WTC11 (cell line): ENCODE results near the gene PEX16. TPM values are rescaled to one million over a fixed set of nuclear protein-coding genes. Genes with fewer than 3 reads are reported as not detected.

Source experiments
- ATAC-seq: fragments of 200-7000 bp; cut with Tn5 transposase; 2 replicates; pipeline ENCODE4 v1.10.0; 2021; ENCODE audit warnings: mild to moderate bottlenecking, moderate library complexity
- CTCF ChIA-PET: fragments of 300-600 bp; sonication (Branson Sonifier 250); formaldehyde crosslinking; loops from one replicate; lab custom pipeline; 2021; ENCODE audit warnings: antibody characterized with exemption; lab: Charles Lee
- POLR2A ChIA-PET: fragments of 350-600 bp; sonication (Branson Sonifier 250); formaldehyde crosslinking; loops from one replicate; lab custom pipeline; 2021; ENCODE audit warnings: antibody characterized with exemption; lab: Charles Lee
- DNase-seq: peaks from one replicate; pipeline ENCODE4 v3.0.0; 2021; ENCODE audit warnings: low spot score
- H3K27ac Mint-ChIP-seq: 2 replicates; pipeline ENCODE4 v1.8.0; 2021; ENCODE audit warnings: mixed read lengths
- H3K27me3 Mint-ChIP-seq: 2 replicates; pipeline ENCODE4 v1.8.0; 2021; ENCODE audit warnings: low read depth, mild to moderate bottlenecking, moderate library complexity, mixed read lengths
- H3K36me3 Mint-ChIP-seq: 2 replicates; pipeline ENCODE4 v1.8.0; 2021; ENCODE audit warnings: mixed read lengths
- H3K4me1 Mint-ChIP-seq: 2 replicates; pipeline ENCODE4 v1.8.0; 2022; ENCODE audit warnings: mixed read lengths
- H3K4me3 Mint-ChIP-seq: 2 replicates; pipeline ENCODE4 v1.8.0; 2021; ENCODE audit warnings: mild to moderate bottlenecking, moderate library complexity, mixed read lengths
- H3K9me3 Mint-ChIP-seq: 2 replicates; pipeline ENCODE4 v1.8.0; 2021; ENCODE audit warnings: mixed read lengths
- ELF4 ChIP-seq: sonication (generic); formaldehyde crosslinking; IDR thresholded peaks from 2 replicates; pipeline ENCODE4 v1.8.1; 2022; ENCODE audit warnings: low read depth, mild to moderate bottlenecking, moderate library complexity, missing genetic modification reagents
- JAZF1 ChIP-seq: fragments of 250-450 bp; sonication (Bioruptor Pico); IDR thresholded peaks from 2 replicates; pipeline ENCODE4 v1.9.0; 2021; ENCODE audit warnings: moderate library complexity, mild to moderate bottlenecking, inconsistent platforms
- JUN ChIP-seq: sonication (generic); formaldehyde crosslinking; IDR thresholded peaks from 2 replicates; pipeline ENCODE4 v1.8.0; 2023; ENCODE audit warnings: mild to moderate bottlenecking, missing genetic modification reagents
- MXD4 ChIP-seq: fragments of 250-450 bp; sonication (Bioruptor Pico); IDR thresholded peaks from 2 replicates; pipeline ENCODE4 v1.8.0; 2021; ENCODE audit warnings: mild to moderate bottlenecking, moderate library complexity, borderline replicate concordance
- NR1H2 ChIP-seq: sonication (generic); formaldehyde crosslinking; IDR thresholded peaks from 2 replicates; pipeline ENCODE4 v1.9.0; 2021; ENCODE audit warnings: mild to moderate bottlenecking, moderate library complexity, missing genetic modification reagents
- SP1 ChIP-seq: sonication (generic); formaldehyde crosslinking; conservative IDR thresholded peaks from 2 replicates; pipeline ENCODE4 v1.8.1; 2022; ENCODE audit warnings: missing genetic modification reagents
- TCF7 ChIP-seq: sonication (generic); formaldehyde crosslinking; IDR thresholded peaks from 2 replicates; pipeline ENCODE4 v1.8.0; 2022; ENCODE audit warnings: mild to moderate bottlenecking, low read depth, missing genetic modification reagents, moderate library complexity
- total RNA-seq: library from RNA; stranded (reverse); gene quantifications from 3 replicates; pipeline ENCODE4 v1.2.3, GENCODE V29; 2021
- TF ChIP-seq, protein P1 (sequence below): sonication (generic); formaldehyde crosslinking; IDR thresholded peaks from 2 replicates; pipeline ENCODE4 v1.8.0; 2022; ENCODE audit warnings: missing genetic modification reagents
- TF ChIP-seq, protein P2 (sequence below): sonication (generic); formaldehyde crosslinking; IDR thresholded peaks from 2 replicates; pipeline ENCODE4 v1.8.1; 2023; ENCODE audit warnings: mild to moderate bottlenecking, missing genetic modification reagents
- TF ChIP-seq, protein P3 (sequence below): sonication (generic); formaldehyde crosslinking; IDR thresholded peaks from 2 replicates; pipeline ENCODE4 v1.8.0; 2023; ENCODE audit warnings: mild to moderate bottlenecking, missing genetic modification reagents
- TF ChIP-seq, protein P4 (sequence below): fragments of 250-450 bp; sonication (Bioruptor Pico); IDR thresholded peaks from 2 replicates; pipeline ENCODE4 v1.9.0; 2021; ENCODE audit warnings: mild to moderate bottlenecking
- TF ChIP-seq, protein P5 (sequence below): sonication (generic); formaldehyde crosslinking; IDR thresholded peaks from 2 replicates; pipeline ENCODE4 v1.8.0; 2022; ENCODE audit warnings: mild to moderate bottlenecking, missing genetic modification reagents
- TF ChIP-seq, protein P6 (sequence below): sonication (generic); formaldehyde crosslinking; IDR thresholded peaks from 2 replicates; pipeline ENCODE4 v1.8.1; 2023; ENCODE audit warnings: mild to moderate bottlenecking, moderate library complexity, missing genetic modification reagents
- TF ChIP-seq, protein P7 (sequence below): fragments of 250-450 bp; sonication (Bioruptor Pico); IDR thresholded peaks from 2 replicates; pipeline ENCODE4 v1.9.0; 2021; ENCODE audit warnings: moderate library complexity, mild to moderate bottlenecking, inconsistent platforms, borderline replicate concordance
- TF ChIP-seq, protein P8 (sequence below): sonication (generic); formaldehyde crosslinking; IDR thresholded peaks from 2 replicates; pipeline ENCODE4 v1.8.1; 2022; ENCODE audit warnings: missing genetic modification reagents, borderline replicate concordance

The PEX16 gene
- total RNA-seq, 1 experiment from 2014 or later: 39.3 TPM

DNA sequence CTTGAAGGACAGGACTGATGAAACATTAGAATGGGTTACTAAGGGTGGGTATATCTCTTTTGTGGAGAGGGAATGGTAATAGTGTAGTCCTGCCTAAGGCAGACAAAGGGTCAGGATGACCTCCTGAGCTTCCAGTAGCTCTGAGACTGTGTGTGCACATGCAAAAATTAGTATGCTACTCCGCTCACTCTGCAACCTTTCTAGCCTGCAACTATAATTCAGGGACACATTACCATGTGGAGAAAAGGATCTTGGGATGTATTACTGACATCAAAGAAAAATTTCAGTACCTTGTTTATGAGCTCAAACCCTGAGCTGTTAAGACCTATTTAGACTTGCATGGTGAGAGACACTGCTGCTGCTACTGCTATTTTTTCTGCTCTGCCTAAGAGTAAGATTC lies 30.2 kb upstream of the PEX16 start:
- TF ChIP-seq, protein P1, sequence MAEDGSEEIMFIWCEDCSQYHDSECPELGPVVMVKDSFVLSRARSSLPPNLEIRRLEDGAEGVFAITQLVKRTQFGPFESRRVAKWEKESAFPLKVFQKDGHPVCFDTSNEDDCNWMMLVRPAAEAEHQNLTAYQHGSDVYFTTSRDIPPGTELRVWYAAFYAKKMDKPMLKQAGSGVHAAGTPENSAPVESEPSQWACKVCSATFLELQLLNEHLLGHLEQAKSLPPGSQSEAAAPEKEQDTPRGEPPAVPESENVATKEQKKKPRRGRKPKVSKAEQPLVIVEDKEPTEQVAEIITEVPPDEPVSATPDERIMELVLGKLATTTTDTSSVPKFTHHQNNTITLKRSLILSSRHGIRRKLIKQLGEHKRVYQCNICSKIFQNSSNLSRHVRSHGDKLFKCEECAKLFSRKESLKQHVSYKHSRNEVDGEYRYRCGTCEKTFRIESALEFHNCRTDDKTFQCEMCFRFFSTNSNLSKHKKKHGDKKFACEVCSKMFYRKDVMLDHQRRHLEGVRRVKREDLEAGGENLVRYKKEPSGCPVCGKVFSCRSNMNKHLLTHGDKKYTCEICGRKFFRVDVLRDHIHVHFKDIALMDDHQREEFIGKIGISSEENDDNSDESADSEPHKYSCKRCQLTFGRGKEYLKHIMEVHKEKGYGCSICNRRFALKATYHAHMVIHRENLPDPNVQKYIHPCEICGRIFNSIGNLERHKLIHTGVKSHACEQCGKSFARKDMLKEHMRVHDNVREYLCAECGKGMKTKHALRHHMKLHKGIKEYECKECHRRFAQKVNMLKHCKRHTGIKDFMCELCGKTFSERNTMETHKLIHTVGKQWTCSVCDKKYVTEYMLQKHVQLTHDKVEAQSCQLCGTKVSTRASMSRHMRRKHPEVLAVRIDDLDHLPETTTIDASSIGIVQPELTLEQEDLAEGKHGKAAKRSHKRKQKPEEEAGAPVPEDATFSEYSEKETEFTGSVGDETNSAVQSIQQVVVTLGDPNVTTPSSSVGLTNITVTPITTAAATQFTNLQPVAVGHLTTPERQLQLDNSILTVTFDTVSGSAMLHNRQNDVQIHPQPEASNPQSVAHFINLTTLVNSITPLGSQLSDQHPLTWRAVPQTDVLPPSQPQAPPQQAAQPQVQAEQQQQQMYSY: no peak
- no peak for TF ChIP-seq ELF4 (CRISPR knock-in tag)
- no peak for TF ChIP-seq JAZF1 (CRISPR knock-in tag)
- no peak for TF ChIP-seq NR1H2 (CRISPR knock-in tag)
- TF ChIP-seq, protein P2, sequence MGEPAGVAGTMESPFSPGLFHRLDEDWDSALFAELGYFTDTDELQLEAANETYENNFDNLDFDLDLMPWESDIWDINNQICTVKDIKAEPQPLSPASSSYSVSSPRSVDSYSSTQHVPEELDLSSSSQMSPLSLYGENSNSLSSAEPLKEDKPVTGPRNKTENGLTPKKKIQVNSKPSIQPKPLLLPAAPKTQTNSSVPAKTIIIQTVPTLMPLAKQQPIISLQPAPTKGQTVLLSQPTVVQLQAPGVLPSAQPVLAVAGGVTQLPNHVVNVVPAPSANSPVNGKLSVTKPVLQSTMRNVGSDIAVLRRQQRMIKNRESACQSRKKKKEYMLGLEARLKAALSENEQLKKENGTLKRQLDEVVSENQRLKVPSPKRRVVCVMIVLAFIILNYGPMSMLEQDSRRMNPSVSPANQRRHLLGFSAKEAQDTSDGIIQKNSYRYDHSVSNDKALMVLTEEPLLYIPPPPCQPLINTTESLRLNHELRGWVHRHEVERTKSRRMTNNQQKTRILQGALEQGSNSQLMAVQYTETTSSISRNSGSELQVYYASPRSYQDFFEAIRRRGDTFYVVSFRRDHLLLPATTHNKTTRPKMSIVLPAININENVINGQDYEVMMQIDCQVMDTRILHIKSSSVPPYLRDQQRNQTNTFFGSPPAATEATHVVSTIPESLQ (CRISPR knock-in tag): no peak
- TF ChIP-seq, protein P3, sequence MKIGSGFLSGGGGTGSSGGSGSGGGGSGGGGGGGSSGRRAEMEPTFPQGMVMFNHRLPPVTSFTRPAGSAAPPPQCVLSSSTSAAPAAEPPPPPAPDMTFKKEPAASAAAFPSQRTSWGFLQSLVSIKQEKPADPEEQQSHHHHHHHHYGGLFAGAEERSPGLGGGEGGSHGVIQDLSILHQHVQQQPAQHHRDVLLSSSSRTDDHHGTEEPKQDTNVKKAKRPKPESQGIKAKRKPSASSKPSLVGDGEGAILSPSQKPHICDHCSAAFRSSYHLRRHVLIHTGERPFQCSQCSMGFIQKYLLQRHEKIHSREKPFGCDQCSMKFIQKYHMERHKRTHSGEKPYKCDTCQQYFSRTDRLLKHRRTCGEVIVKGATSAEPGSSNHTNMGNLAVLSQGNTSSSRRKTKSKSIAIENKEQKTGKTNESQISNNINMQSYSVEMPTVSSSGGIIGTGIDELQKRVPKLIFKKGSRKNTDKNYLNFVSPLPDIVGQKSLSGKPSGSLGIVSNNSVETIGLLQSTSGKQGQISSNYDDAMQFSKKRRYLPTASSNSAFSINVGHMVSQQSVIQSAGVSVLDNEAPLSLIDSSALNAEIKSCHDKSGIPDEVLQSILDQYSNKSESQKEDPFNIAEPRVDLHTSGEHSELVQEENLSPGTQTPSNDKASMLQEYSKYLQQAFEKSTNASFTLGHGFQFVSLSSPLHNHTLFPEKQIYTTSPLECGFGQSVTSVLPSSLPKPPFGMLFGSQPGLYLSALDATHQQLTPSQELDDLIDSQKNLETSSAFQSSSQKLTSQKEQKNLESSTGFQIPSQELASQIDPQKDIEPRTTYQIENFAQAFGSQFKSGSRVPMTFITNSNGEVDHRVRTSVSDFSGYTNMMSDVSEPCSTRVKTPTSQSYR: no peak
- TF ChIP-seq, protein P4, sequence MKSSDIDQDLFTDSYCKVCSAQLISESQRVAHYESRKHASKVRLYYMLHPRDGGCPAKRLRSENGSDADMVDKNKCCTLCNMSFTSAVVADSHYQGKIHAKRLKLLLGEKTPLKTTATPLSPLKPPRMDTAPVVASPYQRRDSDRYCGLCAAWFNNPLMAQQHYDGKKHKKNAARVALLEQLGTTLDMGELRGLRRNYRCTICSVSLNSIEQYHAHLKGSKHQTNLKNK (CRISPR knock-in tag): no peak
- no peak for TF ChIP-seq TCF7 (CRISPR knock-in tag)
- TF ChIP-seq, protein P5, sequence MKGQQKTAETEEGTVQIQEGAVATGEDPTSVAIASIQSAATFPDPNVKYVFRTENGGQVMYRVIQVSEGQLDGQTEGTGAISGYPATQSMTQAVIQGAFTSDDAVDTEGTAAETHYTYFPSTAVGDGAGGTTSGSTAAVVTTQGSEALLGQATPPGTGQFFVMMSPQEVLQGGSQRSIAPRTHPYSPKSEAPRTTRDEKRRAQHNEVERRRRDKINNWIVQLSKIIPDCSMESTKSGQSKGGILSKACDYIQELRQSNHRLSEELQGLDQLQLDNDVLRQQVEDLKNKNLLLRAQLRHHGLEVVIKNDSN (CRISPR knock-in tag): no peak
- TF ChIP-seq, all 79 proteins: peak for 0
- ATAC-seq (no peak), DNase-seq (no peak)
- H3K27me3 Mint-ChIP-seq: no peaks in the 10 kb centered on the region
- ChIA-PET CTCF (interaction anchor here (0.9 to 1.1 kb wide), 2 partner anchors 17 to 59 kb away, joined by 3 to 4 read pairs; no protein-coding TSS in a partner anchor), POLR2A (no interaction called here)
- no peaks in the 10 kb centered on the region for H3K4me1 Mint-ChIP-seq
- no peak overlapping the region for H3K4me3 Mint-ChIP-seq
- no peak overlapping the region for H3K27ac Mint-ChIP-seq
- peaks cover 27% of the 10 kb centered on the region for H3K36me3 Mint-ChIP-seq
- no peaks in the 10 kb centered on the region for H3K9me3 Mint-ChIP-seq

DNA sequence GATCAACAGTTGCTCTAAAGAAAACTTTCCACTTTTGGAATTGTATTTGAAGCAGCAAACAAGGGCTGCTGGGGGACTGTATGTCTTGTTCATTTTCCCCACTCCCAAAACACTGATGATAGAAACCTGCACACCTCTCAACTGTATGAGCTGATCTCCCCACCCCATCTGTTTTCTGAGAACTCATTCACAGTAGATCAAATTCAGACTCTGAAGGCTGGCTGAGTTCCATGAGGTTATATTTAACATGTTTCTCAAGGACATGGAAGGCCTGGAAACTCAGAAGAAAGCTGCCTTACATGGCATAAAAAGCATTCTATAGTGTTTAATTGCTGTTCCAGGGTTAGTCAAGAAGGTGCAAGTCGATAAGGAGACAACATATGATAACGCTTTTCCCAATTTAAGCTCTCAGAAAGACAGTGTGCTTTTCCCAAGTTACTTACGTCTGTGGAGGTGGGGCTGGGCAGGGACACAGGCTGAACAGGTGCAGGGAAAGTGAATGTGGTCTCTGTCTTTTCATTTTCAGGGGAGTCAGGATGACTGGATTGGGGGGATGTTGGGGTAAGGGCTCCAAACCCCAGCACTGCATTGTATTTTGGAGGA lies 27.8 kb upstream of the PEX16 start:
- no peak overlapping the region for H3K4me3 Mint-ChIP-seq
- H3K27me3 Mint-ChIP-seq: no peaks in the 10 kb centered on the region
- CTCF ChIA-PET: no interaction called here
- H3K4me1 Mint-ChIP-seq: no peaks in the 10 kb centered on the region
- peaks cover 27% of the 10 kb centered on the region for H3K36me3 Mint-ChIP-seq
- no peak for ATAC-seq
- no peaks in the 10 kb centered on the region for H3K9me3 Mint-ChIP-seq
- POLR2A ChIA-PET: no interaction called here
- DNase-seq: no peak
- H3K27ac Mint-ChIP-seq: 0 out of 2 replicates have a peak overlapping the region, but pooled peaks have one; percentile 35
- TF ChIP-seq, protein P2 (CRISPR knock-in tag): no peak
- TF ChIP-seq MXD4 (CRISPR knock-in tag) (no peak), NR1H2 (CRISPR knock-in tag) (no peak), SP1 (CRISPR knock-in tag) (no peak), JUN (CRISPR knock-in tag) (no peak)
- TF ChIP-seq, protein P6, sequence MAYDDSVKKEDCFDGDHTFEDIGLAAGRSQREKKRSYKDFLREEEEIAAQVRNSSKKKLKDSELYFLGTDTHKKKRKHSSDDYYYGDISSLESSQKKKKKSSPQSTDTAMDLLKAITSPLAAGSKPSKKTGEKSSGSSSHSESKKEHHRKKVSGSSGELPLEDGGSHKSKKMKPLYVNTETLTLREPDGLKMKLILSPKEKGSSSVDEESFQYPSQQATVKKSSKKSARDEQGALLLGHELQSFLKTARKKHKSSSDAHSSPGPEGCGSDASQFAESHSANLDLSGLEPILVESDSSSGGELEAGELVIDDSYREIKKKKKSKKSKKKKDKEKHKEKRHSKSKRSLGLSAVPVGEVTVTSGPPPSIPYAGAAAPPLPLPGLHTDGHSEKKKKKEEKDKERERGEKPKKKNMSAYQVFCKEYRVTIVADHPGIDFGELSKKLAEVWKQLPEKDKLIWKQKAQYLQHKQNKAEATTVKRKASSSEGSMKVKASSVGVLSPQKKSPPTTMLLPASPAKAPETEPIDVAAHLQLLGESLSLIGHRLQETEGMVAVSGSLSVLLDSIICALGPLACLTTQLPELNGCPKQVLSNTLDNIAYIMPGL (CRISPR knock-in tag): no peak
- TF ChIP-seq, protein P7, sequence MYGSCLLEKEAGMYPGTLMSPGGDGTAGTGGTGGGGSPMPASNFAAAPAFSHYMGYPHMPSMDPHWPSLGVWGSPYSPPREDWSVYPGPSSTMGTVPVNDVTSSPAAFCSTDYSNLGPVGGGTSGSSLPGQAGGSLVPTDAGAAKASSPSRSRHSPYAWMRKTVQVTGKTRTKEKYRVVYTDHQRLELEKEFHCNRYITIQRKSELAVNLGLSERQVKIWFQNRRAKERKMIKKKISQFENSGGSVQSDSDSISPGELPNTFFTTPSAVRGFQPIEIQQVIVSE (CRISPR knock-in tag): no peak
- TF ChIP-seq, protein P8, sequence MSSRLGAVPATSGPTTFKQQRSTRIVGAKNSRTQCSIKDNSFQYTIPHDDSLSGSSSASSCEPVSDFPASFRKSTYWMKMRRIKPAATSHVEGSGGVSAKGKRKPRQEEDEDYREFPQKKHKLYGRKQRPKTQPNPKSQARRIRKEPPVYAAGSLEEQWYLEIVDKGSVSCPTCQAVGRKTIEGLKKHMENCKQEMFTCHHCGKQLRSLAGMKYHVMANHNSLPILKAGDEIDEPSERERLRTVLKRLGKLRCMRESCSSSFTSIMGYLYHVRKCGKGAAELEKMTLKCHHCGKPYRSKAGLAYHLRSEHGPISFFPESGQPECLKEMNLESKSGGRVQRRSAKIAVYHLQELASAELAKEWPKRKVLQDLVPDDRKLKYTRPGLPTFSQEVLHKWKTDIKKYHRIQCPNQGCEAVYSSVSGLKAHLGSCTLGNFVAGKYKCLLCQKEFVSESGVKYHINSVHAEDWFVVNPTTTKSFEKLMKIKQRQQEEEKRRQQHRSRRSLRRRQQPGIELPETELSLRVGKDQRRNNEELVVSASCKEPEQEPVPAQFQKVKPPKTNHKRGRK (CRISPR knock-in tag): no peak
